H1 (cell line): ENCODE data around the gene NCSTN. TPM values are rescaled to one million over a fixed set of nuclear protein-coding genes. Genes with fewer than 3 reads are reported as not detected.

Experiments
- RBBP5 ChIP-seq: IDR thresholded peaks from 2 replicates; pipeline ENCODE4 v1.7.1; 2012; ENCODE audit warnings: low read depth, mild to moderate bottlenecking, inconsistent platforms, low read length, moderate library complexity, borderline replicate concordance
- SP1 ChIP-seq: IDR thresholded peaks from 2 replicates; pipeline ENCODE4 v1.6.1; 2011; ENCODE audit warnings: low read depth, low read length
- polyA plus RNA-seq, 7 experiments: library from polyadenylated mRNA; depleted of rRNA in 3 of 7; stranded (reverse) in 5 of 7; unstranded in 2 of 7; fragments of >200 nt in 5 of 7; fragments of 200-250 nt in 2 of 7; gene quantifications; 1 replicate in 5 of 7; 2 replicates in 1 of 7; 4 replicates in 1 of 7; pipeline versions ENCODE4 v1.2.1 to v1.2.3, GENCODE V29; 2011 to 2013; ENCODE audit warnings: missing spikeins in 2 of 7, mixed read lengths in 2 of 7
- total RNA-seq: library from RNA; stranded (reverse); fragmentation: NEBNext Ultra II Directional; extraction: Animal tissue kit (Norgen Biotek cat#: 25700); gene quantifications from 2 replicates; pipeline ENCODE4 v1.2.1, GENCODE V29; 2021

The NCSTN gene
- total and polyA plus RNA-seq, 2 of the 8 experiments (the other 6 are each of a cell fraction or from before 2014, with no cell fraction given) = 64.7 to 125 TPM

GRCh38 chr1:160366731-160367515 is 23.7 kb downstream of the NCSTN start, which contains the start of gene NHLH1 (continued):
- TF ChIP-seq RBBP5 (no peak), SP1 (no peak)
